Loucy (cell line): ENCODE measurements around the gene RUNX1.

Experiments used
- H2AFZ ChIP-seq: fragments of 200-600 bp; sonication (generic); 2 replicates; pipeline ENCODE4 v1.6.0; 2016; ENCODE audit warnings: antibody characterized with exemption, mild to moderate bottlenecking, low read length, moderate library complexity
- H3F3A ChIP-seq: fragments of 200-600 bp; 2 replicates; pipeline ENCODE4 v1.6.0; 2016; ENCODE audit warnings: antibody characterized with exemption, low read depth, mild to moderate bottlenecking
- H3K27me3 ChIP-seq: fragments of 200-600 bp; sonication (generic); 2 replicates; pipeline ENCODE4 v1.6.1; 2014; ENCODE audit warnings: low read length, mild to moderate bottlenecking; ENCODE audit not compliant: insufficient read depth, poor library complexity, severe bottlenecking
- H3K36me3 ChIP-seq: fragments of 200-600 bp; sonication (generic); 2 replicates; pipeline ENCODE4 v1.6.1; 2016; ENCODE audit warnings: low read length; ENCODE audit not compliant: insufficient read depth
- H3K4me1 ChIP-seq: fragments of 200-600 bp; sonication (generic); 2 replicates; pipeline ENCODE4 v1.5.1; 2014; ENCODE audit warnings: low read length, mild to moderate bottlenecking; ENCODE audit not compliant: insufficient read depth, poor library complexity, severe bottlenecking
- H3K4me2 ChIP-seq: fragments of 200-600 bp; sonication (generic); 2 replicates; pipeline ENCODE4 v1.6.0; 2014; ENCODE audit warnings: antibody characterized with exemption, low read length, low read depth, mild to moderate bottlenecking; ENCODE audit not compliant: poor library complexity, severe bottlenecking
- H3K4me3 ChIP-seq: fragments of 200-600 bp; sonication (generic); 2 replicates; pipeline ENCODE4 v1.5.1; 2014; ENCODE audit warnings: low read length, mild to moderate bottlenecking, mixed read lengths; ENCODE audit not compliant: poor library complexity, severe bottlenecking
- H3K79me2 ChIP-seq: fragments of 200-600 bp; sonication (generic); 2 replicates; pipeline ENCODE4 v1.6.1; 2014; ENCODE audit warnings: low read length; ENCODE audit not compliant: insufficient read depth
- H3K9ac ChIP-seq: fragments of 200-600 bp; sonication (generic); 2 replicates; pipeline ENCODE4 v1.6.0; 2014; ENCODE audit warnings: mild to moderate bottlenecking, low read depth, low read length, moderate library complexity; ENCODE audit not compliant: poor library complexity, severe bottlenecking
- H3K9me2 ChIP-seq: fragments of 200-600 bp; sonication (generic); replicated peaks from 2 replicates; pipeline ENCODE4 v1.6.1; 2016; ENCODE audit warnings: low read depth, low read length, mixed read lengths
- H3K9me3 ChIP-seq: fragments of 200-600 bp; sonication (generic); 2 replicates; pipeline ENCODE4 v1.6.1; 2014; ENCODE audit warnings: mild to moderate bottlenecking, antibody characterized with exemption, low read length, low read depth; ENCODE audit not compliant: insufficient read depth
- H4K20me1 ChIP-seq: fragments of 200-600 bp; sonication (generic); 2 replicates; pipeline ENCODE4 v1.6.0; 2014; ENCODE audit warnings: antibody characterized with exemption, low read length, mild to moderate bottlenecking; ENCODE audit not compliant: insufficient read depth, poor library complexity, severe bottlenecking
- CTCF ChIP-seq: fragments of 200-600 bp; sonication (generic); conservative IDR thresholded peaks from 2 replicates; pipeline ENCODE4 v1.5.1; 2014; ENCODE audit warnings: mild to moderate bottlenecking, antibody characterized with exemption, low read length
- EZH2phosphoT487 ChIP-seq: fragments of 200-600 bp; IDR thresholded peaks from 2 replicates; pipeline ENCODE4 v1.6.1; 2018; ENCODE audit warnings: antibody characterized with exemption, mild to moderate bottlenecking, moderate library complexity, borderline replicate concordance

Gene RUNX1

DNA sequence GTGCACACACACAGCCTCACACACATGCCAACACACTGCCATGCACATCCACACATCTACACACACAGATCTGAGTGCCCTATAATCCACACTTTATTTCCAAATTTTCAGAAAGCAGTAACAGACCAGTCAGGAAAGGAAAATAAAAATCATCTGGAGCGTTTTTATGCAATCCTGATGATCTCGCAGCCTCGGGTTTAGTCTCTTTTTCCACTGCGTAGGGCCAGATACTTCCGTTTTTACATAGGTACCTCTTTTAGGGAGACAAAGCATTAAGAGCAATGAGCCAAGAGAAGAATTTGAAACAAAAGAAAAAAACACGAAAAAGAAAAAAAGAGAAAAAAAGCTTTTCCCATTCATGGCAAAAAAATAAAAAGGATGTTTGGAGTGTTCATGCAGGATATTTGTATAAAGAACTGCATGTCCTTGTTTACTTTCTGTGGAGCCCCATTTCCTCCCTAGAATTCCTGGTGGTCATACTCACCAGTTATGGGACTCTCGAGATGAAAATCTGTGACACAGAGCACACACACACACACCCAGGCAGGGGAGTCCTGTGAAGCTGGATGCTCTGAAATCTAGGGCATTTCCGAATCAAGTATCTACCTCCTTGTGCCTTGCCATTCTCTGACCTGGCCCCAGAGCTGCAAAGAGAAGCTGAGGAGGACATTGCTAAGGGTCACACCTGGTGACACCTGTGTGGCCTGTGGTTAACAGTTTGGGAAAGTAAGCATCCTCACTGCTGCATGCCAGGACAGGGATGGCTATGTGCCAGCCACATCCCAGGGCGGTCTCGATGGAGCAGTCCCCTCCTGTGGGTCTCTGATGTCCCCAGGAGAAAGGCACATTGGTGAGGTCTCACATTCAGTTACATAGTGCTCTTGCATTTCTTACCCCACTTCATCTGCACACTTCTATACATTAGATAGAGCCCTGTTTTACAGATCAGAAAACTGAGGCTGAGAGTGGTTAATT lies 83.6 kb downstream of the RUNX1 start:
- peaks cover 94% of the 10 kb centered on the region for H4K20me1 ChIP-seq
- peaks cover 98% of the 10 kb centered on the region for H3K79me2 ChIP-seq
- H3K36me3 ChIP-seq = peaks cover 83% of the 10 kb centered on the region
- no peaks in the 10 kb centered on the region for H3F3A ChIP-seq
- no peak overlapping the region for H3K4me2 ChIP-seq
- no peak overlapping the region for H3K9ac ChIP-seq
- H3K9me3 ChIP-seq = no peaks in the 10 kb centered on the region
- peaks cover 30% of the 10 kb centered on the region for H3K4me1 ChIP-seq
- TF ChIP-seq CTCF = no peak
- no peak for TF ChIP-seq EZH2phosphoT487
- no peaks in the 10 kb centered on the region for H3K9me2 ChIP-seq
- H3K4me3 ChIP-seq = no peak overlapping the region
- no peak overlapping the region for H2AFZ ChIP-seq
- no peaks in the 10 kb centered on the region for H3K27me3 ChIP-seq

DNA sequence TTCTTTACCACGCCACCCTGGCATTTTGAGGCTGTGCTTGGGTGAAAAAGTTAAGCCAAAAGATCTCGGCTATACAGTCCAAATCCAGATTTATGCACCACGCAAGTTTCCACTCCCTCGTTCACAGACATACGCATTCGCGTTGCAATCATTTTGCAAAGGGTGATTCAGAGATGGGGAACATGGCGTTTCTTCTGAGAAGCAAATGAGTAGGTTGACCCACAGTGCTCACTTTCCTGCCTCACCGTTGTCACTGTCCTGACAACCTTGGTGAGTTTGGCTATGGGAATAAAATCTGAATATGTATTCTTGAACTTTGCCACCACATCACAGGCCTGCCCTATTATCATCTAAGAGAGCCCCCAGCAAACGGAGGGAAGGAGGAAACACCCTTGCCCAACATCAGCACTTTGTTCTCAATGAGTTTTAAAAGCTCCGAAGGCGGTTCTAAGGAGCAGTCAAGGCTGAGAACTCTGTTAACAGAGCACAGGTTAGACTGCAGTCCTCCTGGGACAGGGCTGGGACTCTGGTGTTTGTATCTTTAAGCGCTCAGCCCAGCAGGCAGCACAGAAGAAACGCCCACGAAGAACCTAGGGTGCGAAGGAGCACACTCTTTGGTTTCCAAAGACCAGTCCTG lies 86.4 kb downstream of the RUNX1 start:
- Histone ChIP-seq H3K9ac (no peak overlapping the region), H3K4me3 (no peak overlapping the region), H3K79me2 (peaks cover 91% of the 10 kb centered on the region), H3K27me3 (no peaks in the 10 kb centered on the region), H4K20me1 (peaks cover 85% of the 10 kb centered on the region), H2AFZ (no peak overlapping the region), H3F3A (peaks cover 5% of the 10 kb centered on the region; the same call in 1 of the 2 replicates), H3K9me3 (no peaks in the 10 kb centered on the region), H3K36me3 (peaks cover 59% of the 10 kb centered on the region), H3K4me2 (no peak overlapping the region), H3K4me1 (peaks cover 16% of the 10 kb centered on the region), H3K9me2 (no peaks in the 10 kb centered on the region)
- no peak for TF ChIP-seq CTCF
- TF ChIP-seq EZH2phosphoT487 = no peak

- Histone ChIP-seq H2AFZ (no peak overlapping the region), H3K9me2 (no peaks in the 10 kb centered on the region), H3K4me2 (no peak overlapping the region), H3K9ac (no peak overlapping the region), H3K4me3 (no peak overlapping the region), H3K79me2 (peaks cover 92% of the 10 kb centered on the region), H3K4me1 (peaks cover 22% of the 10 kb centered on the region), H3K36me3 (peaks cover 58% of the 10 kb centered on the region), H4K20me1 (peaks cover 85% of the 10 kb centered on the region), H3K27me3 (no peaks in the 10 kb centered on the region), H3F3A (peaks cover 10% of the 10 kb centered on the region; the same call in 1 of the 2 replicates), H3K9me3 (no peaks in the 10 kb centered on the region)
- TF ChIP-seq EZH2phosphoT487 (no peak), CTCF (no peak)
Measured at GRCh38 chr21:34962136-34962535, 87.0 kb downstream of the RUNX1 start.
